GM12878 (cell line): ENCODE measurements around the gene DPP6.

Experiments
- BHLHE40 ChIP-seq, 2 experiments: fragments of 450-650 bp in 1 of 2; IDR thresholded peaks; 2 replicates each; pipeline ENCODE4 v1.6.1; 2011 to 2017; ENCODE audit warnings: low read depth in 2 of 2, borderline replicate concordance in 1 of 2, improper control_type of control experiment in 1 of 2, low read length in 1 of 2, mild to moderate bottlenecking in 1 of 2
- EED ChIP-seq: sonication (generic); IDR thresholded peaks from 2 replicates; pipeline ENCODE4 v1.6.1; 2016; ENCODE audit warnings: antibody characterized with exemption, low read depth
- EP300 ChIP-seq, 2 experiments: fragments of 150-350 bp in 1 of 2; IDR thresholded peaks; 2 replicates each; pipeline ENCODE4 v1.6.1; 2011 to 2012; ENCODE audit warnings: low read depth in 2 of 2, low read length in 2 of 2, borderline replicate concordance in 1 of 2, improper control_type of control experiment in 1 of 2, inconsistent platforms in 1 of 2; ENCODE audit not compliant: control insufficient read depth in 1 of 2
- EZH2 ChIP-seq: IDR thresholded peaks from 2 replicates; pipeline ENCODE4 v1.6.1; 2012; ENCODE audit warnings: low read depth, mild to moderate bottlenecking, control low read depth, inconsistent platforms, low read length, borderline replicate concordance; ENCODE audit not compliant: control insufficient read depth
- GABPA ChIP-seq: IDR thresholded peaks from 2 replicates; pipeline ENCODE4 v1.6.1; 2014; ENCODE audit warnings: antibody characterized with exemption, low read depth, mild to moderate bottlenecking, inconsistent platforms
- RAD21 ChIP-seq: IDR thresholded peaks from 2 replicates; pipeline ENCODE4 v1.6.1; 2011; ENCODE audit warnings: mild to moderate bottlenecking, low read depth, low read length, moderate library complexity; ENCODE audit not compliant: insufficient read depth
- SUPT20H ChIP-seq: IDR thresholded peaks from 2 replicates; pipeline ENCODE4 v1.6.1; 2011; ENCODE audit warnings: low read depth, mild to moderate bottlenecking, low read length, moderate library complexity, borderline replicate concordance; ENCODE audit not compliant: control insufficient read depth
- ZNF384 ChIP-seq: IDR thresholded peaks from 2 replicates; pipeline ENCODE4 v1.6.1; 2012; ENCODE audit warnings: low read depth, mild to moderate bottlenecking, low read length, improper control_type of control experiment, borderline replicate concordance
- TF ChIP-seq, protein P1 (sequence below): fragments of 450-650 bp; IDR thresholded peaks from 2 replicates; pipeline ENCODE4 v1.6.1; 2017; ENCODE audit warnings: mild to moderate bottlenecking
- TF ChIP-seq, protein P2 (sequence below), 3 experiments: IDR thresholded peaks in 2 of 3; conservative IDR thresholded peaks in 1 of 3; 2 replicates each; pipeline ENCODE4 v1.5.1; 2011; ENCODE audit warnings: low read depth in 3 of 3, low read length in 3 of 3, mild to moderate bottlenecking in 3 of 3, control low read depth in 2 of 3, moderate library complexity in 2 of 3, inconsistent platforms in 1 of 3, mixed read lengths in 1 of 3; ENCODE audit not compliant: control insufficient read depth in 2 of 3, insufficient read depth in 1 of 3; ENCODE audit errors: extremely low read depth in 1 of 3

GRCh38 chr7:154783281-154783909, 731.2 kb downstream of the DPP6 start:
- TF ChIP-seq EED (no peak), SUPT20H (no peak), BHLHE40 (IDR thresholded peaks at IDR 0.05; ENCODE audit: borderline replicate concordance in 1 of 2, low read depth in 2 of 2, low read length in 1 of 2) (no peak), EP300 (IDR thresholded peaks at IDR 0.05; ENCODE audit: borderline replicate concordance in 1 of 2, control insufficient read depth in 1 of 2, low read depth in 2 of 2, low read length in 2 of 2) (no peak), ZNF384 (no peak), EZH2 (no peak), GABPA (no peak), RAD21 (no peak)
- TF ChIP-seq, protein P1, sequence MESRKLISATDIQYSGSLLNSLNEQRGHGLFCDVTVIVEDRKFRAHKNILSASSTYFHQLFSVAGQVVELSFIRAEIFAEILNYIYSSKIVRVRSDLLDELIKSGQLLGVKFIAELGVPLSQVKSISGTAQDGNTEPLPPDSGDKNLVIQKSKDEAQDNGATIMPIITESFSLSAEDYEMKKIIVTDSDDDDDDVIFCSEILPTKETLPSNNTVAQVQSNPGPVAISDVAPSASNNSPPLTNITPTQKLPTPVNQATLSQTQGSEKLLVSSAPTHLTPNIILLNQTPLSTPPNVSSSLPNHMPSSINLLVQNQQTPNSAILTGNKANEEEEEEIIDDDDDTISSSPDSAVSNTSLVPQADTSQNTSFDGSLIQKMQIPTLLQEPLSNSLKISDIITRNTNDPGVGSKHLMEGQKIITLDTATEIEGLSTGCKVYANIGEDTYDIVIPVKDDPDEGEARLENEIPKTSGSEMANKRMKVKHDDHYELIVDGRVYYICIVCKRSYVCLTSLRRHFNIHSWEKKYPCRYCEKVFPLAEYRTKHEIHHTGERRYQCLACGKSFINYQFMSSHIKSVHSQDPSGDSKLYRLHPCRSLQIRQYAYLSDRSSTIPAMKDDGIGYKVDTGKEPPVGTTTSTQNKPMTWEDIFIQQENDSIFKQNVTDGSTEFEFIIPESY, result no peak
- TF ChIP-seq, protein P2, sequence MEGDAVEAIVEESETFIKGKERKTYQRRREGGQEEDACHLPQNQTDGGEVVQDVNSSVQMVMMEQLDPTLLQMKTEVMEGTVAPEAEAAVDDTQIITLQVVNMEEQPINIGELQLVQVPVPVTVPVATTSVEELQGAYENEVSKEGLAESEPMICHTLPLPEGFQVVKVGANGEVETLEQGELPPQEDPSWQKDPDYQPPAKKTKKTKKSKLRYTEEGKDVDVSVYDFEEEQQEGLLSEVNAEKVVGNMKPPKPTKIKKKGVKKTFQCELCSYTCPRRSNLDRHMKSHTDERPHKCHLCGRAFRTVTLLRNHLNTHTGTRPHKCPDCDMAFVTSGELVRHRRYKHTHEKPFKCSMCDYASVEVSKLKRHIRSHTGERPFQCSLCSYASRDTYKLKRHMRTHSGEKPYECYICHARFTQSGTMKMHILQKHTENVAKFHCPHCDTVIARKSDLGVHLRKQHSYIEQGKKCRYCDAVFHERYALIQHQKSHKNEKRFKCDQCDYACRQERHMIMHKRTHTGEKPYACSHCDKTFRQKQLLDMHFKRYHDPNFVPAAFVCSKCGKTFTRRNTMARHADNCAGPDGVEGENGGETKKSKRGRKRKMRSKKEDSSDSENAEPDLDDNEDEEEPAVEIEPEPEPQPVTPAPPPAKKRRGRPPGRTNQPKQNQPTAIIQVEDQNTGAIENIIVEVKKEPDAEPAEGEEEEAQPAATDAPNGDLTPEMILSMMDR (IDR thresholded peaks at IDR 0.05 in 2 of 3, conservative IDR thresholded peaks at IDR 0.05 in 1 of 3; ENCODE audit: control insufficient read depth in 2 of 3, extremely low read depth in 1 of 3, insufficient read depth in 1 of 3, low read depth in 3 of 3, low read length in 3 of 3), result no peak
